Measurements from ENCODE around the gene P2RY14. TPM values are rescaled to one million over a fixed set of nuclear protein-coding genes. Genes with fewer than 3 reads are reported as not detected.

P2RY14 gene
- total RNA-seq, 1 experiment from 2014 or later, result not detected

DNA sequence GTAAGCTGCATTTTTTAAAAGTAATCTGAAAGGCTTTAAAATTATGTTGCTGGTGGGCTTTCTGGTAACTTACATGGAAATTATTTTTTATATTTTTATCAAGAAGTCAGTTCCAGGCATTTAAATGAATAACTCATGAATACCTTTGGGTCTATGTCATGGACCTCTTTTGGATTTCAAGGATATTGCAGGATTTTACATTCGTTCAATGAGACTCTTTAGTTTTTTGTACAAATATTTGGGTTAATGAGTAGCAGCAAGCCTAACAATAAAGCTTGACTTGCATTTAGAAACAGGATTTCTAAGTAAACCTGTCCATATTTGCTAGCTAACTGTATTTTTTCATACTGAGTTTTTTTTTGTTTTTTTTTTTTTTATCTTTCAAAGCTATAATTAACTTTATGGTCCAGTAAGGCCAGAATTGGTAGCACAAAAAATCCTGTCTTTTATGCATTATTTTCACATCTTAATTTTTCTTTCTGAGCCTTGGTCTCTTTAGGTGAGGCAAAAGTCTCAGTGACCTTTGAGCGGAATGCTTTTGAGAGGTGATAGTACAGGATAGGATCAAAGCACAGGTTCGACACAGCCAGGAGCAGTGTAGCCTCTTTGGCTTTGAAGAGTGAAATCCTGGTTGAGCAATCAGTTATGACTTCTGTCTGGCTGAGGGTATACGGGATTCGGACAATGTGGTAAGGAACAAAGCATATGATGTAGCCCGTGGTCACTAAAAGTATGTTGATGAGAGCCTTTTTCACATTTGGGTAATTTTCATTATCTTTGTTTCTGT is 80.2 kb downstream of the P2RY14 start:
- H3K4me3 ChIP-seq (ENCODE audit: low read depth, low read length), result no peak overlapping the region
- peaks cover 28% of the 10 kb centered on the region for H3K4me1 Mint-ChIP-seq (ENCODE audit: low read depth, unreplicated experiment)
- TF ChIP-seq, protein P1, sequence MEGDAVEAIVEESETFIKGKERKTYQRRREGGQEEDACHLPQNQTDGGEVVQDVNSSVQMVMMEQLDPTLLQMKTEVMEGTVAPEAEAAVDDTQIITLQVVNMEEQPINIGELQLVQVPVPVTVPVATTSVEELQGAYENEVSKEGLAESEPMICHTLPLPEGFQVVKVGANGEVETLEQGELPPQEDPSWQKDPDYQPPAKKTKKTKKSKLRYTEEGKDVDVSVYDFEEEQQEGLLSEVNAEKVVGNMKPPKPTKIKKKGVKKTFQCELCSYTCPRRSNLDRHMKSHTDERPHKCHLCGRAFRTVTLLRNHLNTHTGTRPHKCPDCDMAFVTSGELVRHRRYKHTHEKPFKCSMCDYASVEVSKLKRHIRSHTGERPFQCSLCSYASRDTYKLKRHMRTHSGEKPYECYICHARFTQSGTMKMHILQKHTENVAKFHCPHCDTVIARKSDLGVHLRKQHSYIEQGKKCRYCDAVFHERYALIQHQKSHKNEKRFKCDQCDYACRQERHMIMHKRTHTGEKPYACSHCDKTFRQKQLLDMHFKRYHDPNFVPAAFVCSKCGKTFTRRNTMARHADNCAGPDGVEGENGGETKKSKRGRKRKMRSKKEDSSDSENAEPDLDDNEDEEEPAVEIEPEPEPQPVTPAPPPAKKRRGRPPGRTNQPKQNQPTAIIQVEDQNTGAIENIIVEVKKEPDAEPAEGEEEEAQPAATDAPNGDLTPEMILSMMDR (IDR thresholded peaks at IDR 0.05; ENCODE audit: insufficient read depth in 1 of 2, low read depth in 1 of 2, low read length in 1 of 2, severe bottlenecking in 1 of 2, unreplicated experiment in 1 of 2), result no peak
- H3K27me3 ChIP-seq (replicated peaks; ENCODE audit: control insufficient read depth, insufficient read depth, low read length), result no peaks in the 10 kb centered on the region
- POLR2A ChIA-PET, result no interaction called here
- CTCF ChIA-PET, result interaction anchor here (0.9 kb wide), 2 partner anchors 28 to 30 kb away, joined by 3 to 4 read pairs; no protein-coding TSS in a partner anchor
- H3K27ac Mint-ChIP-seq (ENCODE audit: unreplicated experiment), result peak overlapping the region; percentile 95
- no peaks in the 10 kb centered on the region for H3K27me3 Mint-ChIP-seq (ENCODE audit: insufficient read depth, unreplicated experiment)
- peaks cover 7% of the 10 kb centered on the region for H3K36me3 Mint-ChIP-seq (ENCODE audit: insufficient read depth, unreplicated experiment)
- H3K9me3 ChIP-seq, result no peaks in the 10 kb centered on the region
- H3K9me3 Mint-ChIP-seq (ENCODE audit: unreplicated experiment), result peaks cover 19% of the 10 kb centered on the region
- DNase-seq, result peak; percentile 85 to 87
- H3K4me3 Mint-ChIP-seq (ENCODE audit: unreplicated experiment), result peak overlapping the region; percentile 53
- H3K36me3 ChIP-seq (ENCODE audit: control insufficient read depth, insufficient read depth, low read length), result no peaks in the 10 kb centered on the region
- no TSS peak for BruUV-seq (replicated peaks)
- intact Hi-C loops (cut with micrococcal nuclease; ENCODE audit: unreplicated experiment), result loop anchor here (1.0 kb wide), 1 partner anchor 28 kb away; no protein-coding TSS in a partner anchor
- peaks cover 52% of the 10 kb centered on the region for H3K4me1 ChIP-seq

DNA sequence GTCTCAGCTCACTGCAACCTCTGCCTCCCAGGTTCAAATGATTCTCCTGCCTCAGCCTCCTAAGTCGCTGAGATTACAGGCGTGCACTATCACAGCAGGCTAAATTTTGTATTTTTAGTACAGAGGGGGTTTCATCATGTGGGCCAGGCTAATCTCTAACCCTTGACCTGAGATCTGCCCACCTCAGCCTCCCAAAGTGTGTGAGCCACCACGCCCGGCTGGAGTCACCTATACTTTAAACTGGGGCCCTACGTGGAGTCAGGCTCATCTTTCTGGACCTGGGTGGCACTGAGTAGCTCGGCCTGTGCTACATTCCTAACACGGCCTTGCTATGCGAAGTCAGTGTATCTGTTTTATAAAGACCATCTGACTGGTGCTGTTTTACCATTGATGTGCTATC is 81.1 kb downstream of the P2RY14 start:
- ChIA-PET CTCF (no interaction called here), POLR2A (no interaction called here)
- TF ChIP-seq, protein P1 (IDR thresholded peaks at IDR 0.05; ENCODE audit: insufficient read depth in 1 of 2, low read depth in 1 of 2, low read length in 1 of 2, severe bottlenecking in 1 of 2, unreplicated experiment in 1 of 2), result no peak
- intact Hi-C loops (cut with micrococcal nuclease; ENCODE audit: unreplicated experiment), result no loop called here
- DNase-seq, result peak in 1 of 2 experiments; percentile 24
- H3K27me3 Mint-ChIP-seq (ENCODE audit: insufficient read depth, unreplicated experiment), result no peaks in the 10 kb centered on the region
- Histone ChIP-seq H3K27me3 (replicated peaks; ENCODE audit: control insufficient read depth, insufficient read depth, low read length) (no peaks in the 10 kb centered on the region), H3K9me3 (no peaks in the 10 kb centered on the region), H3K4me1 (peaks cover 52% of the 10 kb centered on the region), H3K4me3 (ENCODE audit: low read depth, low read length) (no peak overlapping the region), H3K36me3 (ENCODE audit: control insufficient read depth, insufficient read depth, low read length) (no peaks in the 10 kb centered on the region)
- no peak overlapping the region for H3K4me3 Mint-ChIP-seq (ENCODE audit: unreplicated experiment)
- no TSS peak for BruUV-seq (replicated peaks)
- peaks cover 7% of the 10 kb centered on the region for H3K36me3 Mint-ChIP-seq (ENCODE audit: insufficient read depth, unreplicated experiment)
- peaks cover 28% of the 10 kb centered on the region for H3K4me1 Mint-ChIP-seq (ENCODE audit: low read depth, unreplicated experiment)
- H3K27ac Mint-ChIP-seq (ENCODE audit: unreplicated experiment), result peak overlapping the region; percentile 59
- H3K9me3 Mint-ChIP-seq (ENCODE audit: unreplicated experiment), result peaks cover 19% of the 10 kb centered on the region

DNA sequence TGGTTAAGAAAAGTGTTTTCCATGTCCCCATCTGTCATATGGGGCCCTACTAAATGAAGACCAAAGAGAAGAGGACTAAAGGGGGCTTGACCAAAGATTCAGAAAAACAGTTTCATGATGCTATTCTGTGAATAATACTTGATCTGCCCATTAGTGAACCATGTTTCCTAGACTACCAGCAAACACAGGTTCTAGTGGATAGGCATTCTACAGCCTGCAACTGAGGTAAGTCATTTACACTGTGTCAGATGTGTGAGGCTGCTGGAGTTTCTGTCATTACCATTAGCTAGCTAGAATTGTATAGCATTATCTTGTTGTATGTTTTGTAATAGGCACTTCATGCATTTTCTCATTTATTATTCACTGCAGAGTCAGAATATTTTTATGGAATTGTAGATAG is 81.9 kb downstream of the P2RY14 start:
- Mint-ChIP-seq H3K27me3 (ENCODE audit: insufficient read depth, unreplicated experiment) (no peaks in the 10 kb centered on the region), H3K27ac (ENCODE audit: unreplicated experiment) (peak overlapping the region; percentile 59)

More for the DNA sequence above, 81.9 kb downstream of the P2RY14 start:
- DNase-seq, result no peak
- no peak overlapping the region for H3K4me3 ChIP-seq (ENCODE audit: low read depth, low read length)
- ChIA-PET POLR2A (interaction anchor here (0.5 kb wide), 1 partner anchor 18 kb away, joined by 5 read pairs; no protein-coding TSS in a partner anchor), CTCF (interaction anchor here (1.3 kb wide), 1 partner anchor 28 kb away, joined by 4 read pairs; no protein-coding TSS in a partner anchor)
- Mint-ChIP-seq H3K4me3 (ENCODE audit: unreplicated experiment) (no peak overlapping the region), H3K4me1 (ENCODE audit: low read depth, unreplicated experiment) (peaks cover 28% of the 10 kb centered on the region), H3K36me3 (ENCODE audit: insufficient read depth, unreplicated experiment) (peaks cover 7% of the 10 kb centered on the region), H3K9me3 (ENCODE audit: unreplicated experiment) (peaks cover 18% of the 10 kb centered on the region)
- no peaks in the 10 kb centered on the region for H3K36me3 ChIP-seq (ENCODE audit: control insufficient read depth, insufficient read depth, low read length)
- TF ChIP-seq, protein P1 (IDR thresholded peaks at IDR 0.05; ENCODE audit: insufficient read depth in 1 of 2, low read depth in 1 of 2, low read length in 1 of 2, severe bottlenecking in 1 of 2, unreplicated experiment in 1 of 2), result no peak
- no peaks in the 10 kb centered on the region for H3K27me3 ChIP-seq (replicated peaks; ENCODE audit: control insufficient read depth, insufficient read depth, low read length)
- no TSS peak for BruUV-seq (replicated peaks)
- intact Hi-C loops (cut with micrococcal nuclease; ENCODE audit: unreplicated experiment), result no loop called here
- H3K4me1 ChIP-seq, result peaks cover 52% of the 10 kb centered on the region
- H3K9me3 ChIP-seq, result no peaks in the 10 kb centered on the region
